ENCODE data around the gene COG5. TPM values are rescaled to one million over a fixed set of nuclear protein-coding genes. Genes with fewer than 3 reads are reported as not detected.
"Not testable (repeated sequence)": the region's sequence is repeated elsewhere in the genome, so short reads cannot be mapped to it uniquely, and the experiment has no call there.

The COG5 gene
- total RNA-seq, 1 experiment from 2014 or later = 32.2 TPM

DNA sequence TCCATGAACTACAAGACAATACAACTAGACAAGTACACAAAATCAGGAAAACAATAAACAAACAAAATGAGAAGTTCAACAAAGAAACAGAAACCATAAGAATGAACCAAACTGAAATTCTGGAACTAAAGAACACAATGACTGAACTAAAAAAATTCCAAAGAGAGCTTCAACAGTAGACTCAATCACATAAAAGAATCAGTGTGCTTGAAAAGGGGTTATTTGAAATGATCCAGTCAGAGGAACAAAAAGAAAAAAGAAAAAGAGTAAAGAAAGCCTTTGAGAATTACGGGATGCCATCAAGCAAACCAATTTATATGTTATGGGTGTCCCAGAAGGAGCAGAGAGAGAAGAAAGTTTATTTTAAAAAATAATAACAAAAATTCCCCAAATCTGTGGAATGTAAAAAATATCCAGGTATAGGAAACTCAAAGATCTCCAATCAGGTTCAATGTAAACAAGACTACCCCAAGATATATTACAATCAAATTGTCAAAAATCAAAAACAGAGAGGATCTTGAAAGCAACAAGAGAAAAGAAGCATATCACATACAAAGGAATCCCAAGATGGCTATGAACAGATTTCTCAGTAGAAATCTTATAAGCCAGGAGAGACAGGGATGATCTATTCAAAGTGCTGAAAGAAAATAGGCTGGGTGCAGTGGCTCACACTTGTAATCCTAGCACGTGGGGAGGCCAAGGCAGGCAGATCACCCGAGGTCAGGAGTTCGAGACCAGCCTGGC lies 18.7 kb downstream of the COG5 start:
- no peak for DNase-seq (ENCODE audit: low spot score)
- ChIA-PET POLR2A (ENCODE audit: low non-redundant PET) (no interaction called here), CTCF (no interaction called here)
- Histone ChIP-seq H3K36me3 (ENCODE audit: insufficient read depth, low read length, poor library complexity, severe bottlenecking) (peaks cover 25% of the 10 kb centered on the region), H3K9me3 (ENCODE audit: low read depth, low read length, poor library complexity, severe bottlenecking) (peaks cover 19% of the 10 kb centered on the region), H3K4me1 (ENCODE audit: insufficient read depth, low read length, poor library complexity, severe bottlenecking) (no peaks in the 10 kb centered on the region), H3K27ac (ENCODE audit: low read depth, low read length, poor library complexity, severe bottlenecking) (no peak overlapping the region), H3K4me3 (ENCODE audit: low read depth, low read length, poor library complexity, severe bottlenecking) (no peak overlapping the region), H3K27me3 (replicated peaks; ENCODE audit: insufficient read depth, low read depth, low read length, poor library complexity) (no peaks in the 10 kb centered on the region)
- intact Hi-C loops (cut with micrococcal nuclease; ENCODE audit: unreplicated experiment) = no loop called here
- no TSS peak for BruUV-seq (replicated peaks)
- TF ChIP-seq EZH2 (IDR thresholded peaks at IDR 0.05; ENCODE audit: borderline replicate concordance, low read depth, low read length, poor library complexity, severe bottlenecking) (no peak), CTCF (conservative IDR thresholded peaks at IDR 0.05; ENCODE audit: low read depth, low read length) (no peak)

DNA sequence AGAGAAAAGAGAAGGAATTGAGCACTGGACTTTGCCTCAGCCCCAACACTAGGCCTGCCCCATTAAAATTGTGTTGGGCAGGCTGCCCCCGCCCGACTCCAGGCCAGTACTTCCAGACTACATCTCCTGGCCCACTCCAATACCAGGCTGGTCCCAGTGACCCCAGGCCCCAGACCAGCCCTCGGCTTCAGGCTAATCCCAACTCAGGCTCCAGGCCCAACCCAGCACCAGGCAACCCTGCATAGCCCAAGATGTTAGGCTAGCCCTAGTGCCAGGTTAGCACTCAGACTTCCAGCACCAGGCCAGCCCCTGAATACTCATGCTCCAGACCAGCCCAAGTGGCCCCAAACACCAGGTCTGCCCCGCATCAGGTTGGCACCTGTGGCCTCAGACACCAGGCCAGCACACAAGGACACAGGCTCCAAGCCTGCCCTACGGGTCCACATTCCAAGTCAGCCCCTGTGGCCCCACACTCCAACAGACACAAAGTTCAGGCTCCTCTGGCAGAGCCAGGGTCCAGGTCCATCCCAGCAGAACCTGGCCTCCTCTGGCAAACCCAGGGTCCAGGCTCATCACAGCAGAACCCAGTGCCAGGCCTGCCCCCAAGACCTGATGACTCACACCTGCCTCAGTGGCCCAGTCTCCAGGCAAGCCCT lies 20.3 kb downstream of the COG5 start:
- Histone ChIP-seq H3K27me3 (replicated peaks; ENCODE audit: insufficient read depth, low read depth, low read length, poor library complexity) (no peaks in the 10 kb centered on the region), H3K9me3 (ENCODE audit: low read depth, low read length, poor library complexity, severe bottlenecking) (peaks cover 19% of the 10 kb centered on the region), H3K36me3 (ENCODE audit: insufficient read depth, low read length, poor library complexity, severe bottlenecking) (peaks cover 25% of the 10 kb centered on the region), H3K4me3 (ENCODE audit: low read depth, low read length, poor library complexity, severe bottlenecking) (no peak overlapping the region), H3K4me1 (ENCODE audit: insufficient read depth, low read length, poor library complexity, severe bottlenecking) (no peaks in the 10 kb centered on the region), H3K27ac (ENCODE audit: low read depth, low read length, poor library complexity, severe bottlenecking) (no peak overlapping the region)
- intact Hi-C loops (cut with micrococcal nuclease; ENCODE audit: unreplicated experiment) = no loop called here
- ChIA-PET POLR2A (ENCODE audit: low non-redundant PET) (no interaction called here), CTCF (no interaction called here)
- TF ChIP-seq CTCF (conservative IDR thresholded peaks at IDR 0.05; ENCODE audit: low read depth, low read length) = no peak
- no peak for TF ChIP-seq EZH2 (IDR thresholded peaks at IDR 0.05; ENCODE audit: borderline replicate concordance, low read depth, low read length, poor library complexity, severe bottlenecking)
- no TSS peak for BruUV-seq (replicated peaks)
- DNase-seq (ENCODE audit: low spot score) = no peak

- Histone ChIP-seq H3K27ac (ENCODE audit: low read depth, low read length, poor library complexity, severe bottlenecking) (no peak overlapping the region), H3K9me3 (ENCODE audit: low read depth, low read length, poor library complexity, severe bottlenecking) (no peaks in the 10 kb centered on the region), H3K27me3 (replicated peaks; ENCODE audit: insufficient read depth, low read depth, low read length, poor library complexity) (no peaks in the 10 kb centered on the region), H3K4me3 (ENCODE audit: low read depth, low read length, poor library complexity, severe bottlenecking) (no peak overlapping the region), H3K36me3 (ENCODE audit: insufficient read depth, low read length, poor library complexity, severe bottlenecking) (peaks cover 3% of the 10 kb centered on the region), H3K4me1 (ENCODE audit: insufficient read depth, low read length, poor library complexity, severe bottlenecking) (no peaks in the 10 kb centered on the region)
- intact Hi-C loops (cut with micrococcal nuclease; ENCODE audit: unreplicated experiment) = no loop called here
- no TSS peak for BruUV-seq (replicated peaks)
- no peak for DNase-seq (ENCODE audit: low spot score)
- CTCF ChIA-PET = no interaction called here
- POLR2A ChIA-PET (ENCODE audit: low non-redundant PET) = no interaction called here
- TF ChIP-seq EZH2 (IDR thresholded peaks at IDR 0.05; ENCODE audit: borderline replicate concordance, low read depth, low read length, poor library complexity, severe bottlenecking) (no peak), CTCF (conservative IDR thresholded peaks at IDR 0.05; ENCODE audit: low read depth, low read length) (no peak)
Measured at GRCh38 chr7:107538001-107538400, 25.7 kb downstream of the COG5 start.

GRCh38 chr7:107537228-107537627 lies 26.5 kb downstream of the COG5 start:
- intact Hi-C loops (cut with micrococcal nuclease; ENCODE audit: unreplicated experiment); DNase-seq (ENCODE audit: low spot score); H3K27ac ChIP-seq (ENCODE audit: low read depth, low read length, poor library complexity, severe bottlenecking); H3K4me1 ChIP-seq (ENCODE audit: insufficient read depth, low read length, poor library complexity, severe bottlenecking); BruUV-seq (replicated peaks); POLR2A ChIA-PET (ENCODE audit: low non-redundant PET); H3K9me3 ChIP-seq (ENCODE audit: low read depth, low read length, poor library complexity, severe bottlenecking); H3K27me3 ChIP-seq (replicated peaks; ENCODE audit: insufficient read depth, low read depth, low read length, poor library complexity); H3K36me3 ChIP-seq (ENCODE audit: insufficient read depth, low read length, poor library complexity, severe bottlenecking); CTCF ChIA-PET; H3K4me3 ChIP-seq (ENCODE audit: low read depth, low read length, poor library complexity, severe bottlenecking): not testable (repeated sequence)
